Measurements from ENCODE around the gene ZNF385D.

Gene ZNF385D

DNA sequence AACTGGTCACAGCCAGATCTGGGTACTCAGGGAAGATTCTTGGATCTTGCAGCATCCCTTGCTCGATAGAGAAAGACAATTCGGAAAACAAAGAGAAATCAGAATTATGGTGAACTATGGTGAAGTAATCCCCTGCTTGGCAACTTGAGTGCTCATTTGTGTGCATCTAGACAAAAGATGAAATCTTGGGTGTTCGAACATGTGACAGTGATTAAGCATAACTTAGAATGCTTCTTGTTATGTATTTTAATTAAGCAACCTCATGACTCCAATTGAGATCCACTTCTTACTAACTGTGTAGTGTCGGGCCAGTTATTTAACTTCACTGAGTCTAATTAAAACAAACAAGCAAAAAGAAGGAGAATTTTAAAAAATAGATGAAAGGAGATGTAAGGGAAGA is 56.5 kb downstream of the ZNF385D start:
- Histone ChIP-seq H4K91ac (ENCODE audit: low read depth, low read length) (no peak overlapping the region), H3K27me3 (ENCODE audit: insufficient read depth, low read length) (no peaks in the 10 kb centered on the region), H2AK5ac (ENCODE audit: low read length) (no peak overlapping the region), H3K9ac (ENCODE audit: low read length) (no peak overlapping the region), H3K9me3 (ENCODE audit: insufficient read depth, low read depth, low read length) (no peaks in the 10 kb centered on the region), H3K4me3 (ENCODE audit: low read depth, low read length) (no peak overlapping the region), H3K27ac (ENCODE audit: low read depth, low read length) (no peak overlapping the region), H3K23ac (ENCODE audit: low read length) (no peak overlapping the region), H3K79me1 (ENCODE audit: low read length) (no peaks in the 10 kb centered on the region), H4K12ac (ENCODE audit: low read depth, low read length) (no peak overlapping the region), H3K4ac (ENCODE audit: low read depth, low read length) (no peak overlapping the region), H3K79me2 (ENCODE audit: control insufficient read depth, insufficient read depth, low read length, poor library complexity) (no peaks in the 10 kb centered on the region), H3K36me3 (ENCODE audit: control insufficient read depth in 1 of 2, insufficient read depth in 2 of 2, low read length in 2 of 2) (no peaks in the 10 kb centered on the region), H2AFZ (ENCODE audit: insufficient read depth, low read length, poor library complexity) (no peak overlapping the region), H2BK120ac (ENCODE audit: insufficient read depth, low read length, poor library complexity) (no peak overlapping the region), H2BK12ac (ENCODE audit: low read length) (no peak overlapping the region), H2BK5ac (ENCODE audit: low read depth, low read length, poor library complexity) (no peak overlapping the region), H3K4me2 (ENCODE audit: low read length) (no peak overlapping the region), H3K14ac (ENCODE audit: low read length) (no peak overlapping the region), H3K4me1 (ENCODE audit: control insufficient read depth in 1 of 2, insufficient read depth in 2 of 2, low read length in 2 of 2) (no peaks in the 10 kb centered on the region), H3K18ac (ENCODE audit: low read length) (no peak overlapping the region), H4K8ac (ENCODE audit: low read depth, low read length) (no peak overlapping the region)
- no peak for DNase-seq
- WGBS (ENCODE audit: extremely low coverage, insufficient coverage, insufficient read length): no CpG with 5 or more reads among the region's 4 CpGs

DNA sequence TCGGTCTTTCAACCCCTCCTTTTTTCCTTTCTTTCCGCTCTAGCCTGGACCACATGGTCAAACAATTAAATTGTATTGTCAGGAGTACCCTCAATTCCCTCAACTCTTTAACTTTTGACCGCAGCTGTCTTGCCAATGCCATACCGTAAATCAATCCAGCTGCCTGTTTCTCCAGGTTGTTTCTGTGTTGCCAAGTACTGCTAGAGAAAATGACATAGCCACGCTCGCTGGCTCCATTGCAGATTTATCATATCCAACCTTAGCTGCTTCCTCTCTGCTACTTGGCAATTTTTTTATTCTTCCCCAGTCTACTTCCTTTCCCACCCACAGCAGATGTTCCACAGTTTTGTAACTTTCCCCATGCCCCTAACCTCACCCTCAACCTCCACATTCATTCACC is 60.0 kb downstream of the ZNF385D start:
- no peak overlapping the region for H4K91ac ChIP-seq (ENCODE audit: low read depth, low read length)
- no peak overlapping the region for H3K9ac ChIP-seq (ENCODE audit: low read length)
- H2AK5ac ChIP-seq (ENCODE audit: low read length): no peak overlapping the region
- H2BK12ac ChIP-seq (ENCODE audit: low read length): no peak overlapping the region
- H3K4me1 ChIP-seq (ENCODE audit: control insufficient read depth in 1 of 2, insufficient read depth in 2 of 2, low read length in 2 of 2): no peaks in the 10 kb centered on the region
- WGBS (ENCODE audit: extremely low coverage, insufficient coverage, insufficient read length): no CpG with 5 or more reads among the region's 6 CpGs
- no peak overlapping the region for H2AFZ ChIP-seq (ENCODE audit: insufficient read depth, low read length, poor library complexity)
- H4K12ac ChIP-seq (ENCODE audit: low read depth, low read length): no peak overlapping the region
- no peak overlapping the region for H3K4me3 ChIP-seq (ENCODE audit: low read depth, low read length)
- no peak overlapping the region for H3K4ac ChIP-seq (ENCODE audit: low read depth, low read length)
- H2BK120ac ChIP-seq (ENCODE audit: insufficient read depth, low read length, poor library complexity): no peak overlapping the region
- no peaks in the 10 kb centered on the region for H3K27me3 ChIP-seq (ENCODE audit: insufficient read depth, low read length)
- H3K18ac ChIP-seq (ENCODE audit: low read length): no peak overlapping the region
- no peaks in the 10 kb centered on the region for H3K9me3 ChIP-seq (ENCODE audit: insufficient read depth, low read depth, low read length)
- H2BK5ac ChIP-seq (ENCODE audit: low read depth, low read length, poor library complexity): no peak overlapping the region
- no peak overlapping the region for H3K14ac ChIP-seq (ENCODE audit: low read length)
- H3K79me2 ChIP-seq (ENCODE audit: control insufficient read depth, insufficient read depth, low read length, poor library complexity): no peaks in the 10 kb centered on the region
- H3K4me2 ChIP-seq (ENCODE audit: low read length): no peak overlapping the region
- no peak overlapping the region for H3K27ac ChIP-seq (ENCODE audit: low read depth, low read length)
- DNase-seq: no peak
- H4K8ac ChIP-seq (ENCODE audit: low read depth, low read length): no peak overlapping the region
- H3K36me3 ChIP-seq (ENCODE audit: control insufficient read depth in 1 of 2, insufficient read depth in 2 of 2, low read length in 2 of 2): no peaks in the 10 kb centered on the region
- no peak overlapping the region for H3K23ac ChIP-seq (ENCODE audit: low read length)
- no peaks in the 10 kb centered on the region for H3K79me1 ChIP-seq (ENCODE audit: low read length)

DNA sequence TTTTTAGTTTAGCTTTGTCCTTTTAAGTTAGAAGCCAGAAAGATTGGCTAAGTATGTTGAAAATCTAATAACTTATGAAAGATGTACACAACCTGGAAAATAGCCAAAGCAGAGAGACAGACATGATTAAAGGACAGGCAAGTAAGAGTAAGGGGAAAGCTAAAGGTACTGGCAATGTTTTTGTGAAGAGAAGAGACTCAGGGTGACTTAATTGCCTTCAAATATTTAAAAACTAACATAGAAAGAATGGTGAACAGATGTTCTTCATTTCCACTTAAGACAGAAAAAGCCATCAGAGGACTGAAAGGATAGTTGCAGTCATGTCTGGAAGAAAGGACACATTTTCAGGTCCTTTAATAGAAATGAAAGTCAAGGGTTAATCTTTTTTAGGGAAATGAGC is 68.8 kb downstream of the ZNF385D start:
- no peak overlapping the region for H2AK5ac ChIP-seq (ENCODE audit: low read length)
- no peak for DNase-seq
- H3K27ac ChIP-seq (ENCODE audit: low read depth, low read length): no peak overlapping the region
- H2BK12ac ChIP-seq (ENCODE audit: low read length): no peak overlapping the region
- H3K18ac ChIP-seq (ENCODE audit: low read length): no peak overlapping the region
- H3K4me3 ChIP-seq (ENCODE audit: low read depth, low read length): no peak overlapping the region
- no peak overlapping the region for H2AFZ ChIP-seq (ENCODE audit: insufficient read depth, low read length, poor library complexity)
- no peak overlapping the region for H2BK5ac ChIP-seq (ENCODE audit: low read depth, low read length, poor library complexity)
- no peak overlapping the region for H4K12ac ChIP-seq (ENCODE audit: low read depth, low read length)
- H4K91ac ChIP-seq (ENCODE audit: low read depth, low read length): no peak overlapping the region
- H3K14ac ChIP-seq (ENCODE audit: low read length): no peak overlapping the region
- no peaks in the 10 kb centered on the region for H3K9me3 ChIP-seq (ENCODE audit: insufficient read depth, low read depth, low read length)
- H3K79me1 ChIP-seq (ENCODE audit: low read length): no peaks in the 10 kb centered on the region
- H2BK120ac ChIP-seq (ENCODE audit: insufficient read depth, low read length, poor library complexity): no peak overlapping the region
- no peaks in the 10 kb centered on the region for H3K27me3 ChIP-seq (ENCODE audit: insufficient read depth, low read length)
- H3K36me3 ChIP-seq (ENCODE audit: control insufficient read depth in 1 of 2, insufficient read depth in 2 of 2, low read length in 2 of 2): no peaks in the 10 kb centered on the region
- H3K4me2 ChIP-seq (ENCODE audit: low read length): no peak overlapping the region
- H3K4me1 ChIP-seq (ENCODE audit: control insufficient read depth in 1 of 2, insufficient read depth in 2 of 2, low read length in 2 of 2): no peaks in the 10 kb centered on the region
- no peak overlapping the region for H3K23ac ChIP-seq (ENCODE audit: low read length)
- no peak overlapping the region for H4K8ac ChIP-seq (ENCODE audit: low read depth, low read length)
- no peak overlapping the region for H3K9ac ChIP-seq (ENCODE audit: low read length)
- no peaks in the 10 kb centered on the region for H3K79me2 ChIP-seq (ENCODE audit: control insufficient read depth, insufficient read depth, low read length, poor library complexity)
- no peak overlapping the region for H3K4ac ChIP-seq (ENCODE audit: low read depth, low read length)

DNA sequence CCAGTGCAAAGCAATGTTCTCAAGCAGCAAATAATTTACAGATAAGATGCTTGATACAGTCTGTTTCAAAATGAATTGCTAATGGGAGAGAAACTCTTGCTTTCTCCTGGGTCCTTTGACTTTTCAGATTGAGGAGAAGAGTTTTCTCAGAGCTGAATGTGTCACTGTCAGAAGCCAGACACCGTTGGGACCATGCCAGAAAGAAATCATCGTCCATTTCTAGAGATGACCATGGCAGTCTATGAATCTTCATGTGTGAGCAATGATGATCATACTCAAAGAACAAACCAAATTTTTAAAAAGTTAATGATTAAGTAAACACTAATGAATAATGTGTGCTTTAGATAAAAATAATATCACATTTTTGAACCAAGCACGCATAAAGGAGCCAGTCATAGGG is 77.6 kb downstream of the ZNF385D start:
- Histone ChIP-seq H3K18ac (ENCODE audit: low read length) (no peak overlapping the region), H3K79me1 (ENCODE audit: low read length) (no peaks in the 10 kb centered on the region), H3K27ac (ENCODE audit: low read depth, low read length) (no peak overlapping the region), H3K79me2 (ENCODE audit: control insufficient read depth, insufficient read depth, low read length, poor library complexity) (no peaks in the 10 kb centered on the region), H2AFZ (ENCODE audit: insufficient read depth, low read length, poor library complexity) (no peak overlapping the region), H3K27me3 (ENCODE audit: insufficient read depth, low read length) (no peaks in the 10 kb centered on the region), H3K14ac (ENCODE audit: low read length) (no peak overlapping the region), H2BK120ac (ENCODE audit: insufficient read depth, low read length, poor library complexity) (no peak overlapping the region), H3K36me3 (ENCODE audit: control insufficient read depth in 1 of 2, insufficient read depth in 2 of 2, low read length in 2 of 2) (no peaks in the 10 kb centered on the region), H4K91ac (ENCODE audit: low read depth, low read length) (no peak overlapping the region), H3K9ac (ENCODE audit: low read length) (no peak overlapping the region), H2AK5ac (ENCODE audit: low read length) (no peak overlapping the region), H3K4ac (ENCODE audit: low read depth, low read length) (no peak overlapping the region), H3K4me3 (ENCODE audit: low read depth, low read length) (no peak overlapping the region), H3K4me2 (ENCODE audit: low read length) (no peak overlapping the region), H4K8ac (ENCODE audit: low read depth, low read length) (no peak overlapping the region), H3K4me1 (ENCODE audit: control insufficient read depth in 1 of 2, insufficient read depth in 2 of 2, low read length in 2 of 2) (no peaks in the 10 kb centered on the region), H3K9me3 (ENCODE audit: insufficient read depth, low read depth, low read length) (no peaks in the 10 kb centered on the region), H2BK5ac (ENCODE audit: low read depth, low read length, poor library complexity) (no peak overlapping the region), H4K12ac (ENCODE audit: low read depth, low read length) (no peak overlapping the region), H3K23ac (ENCODE audit: low read length) (no peak overlapping the region), H2BK12ac (ENCODE audit: low read length) (no peak overlapping the region)
- no CpG with 5 or more reads among the region's 3 CpGs for WGBS (ENCODE audit: extremely low coverage, insufficient coverage, insufficient read length)
- DNase-seq: no peak

DNA sequence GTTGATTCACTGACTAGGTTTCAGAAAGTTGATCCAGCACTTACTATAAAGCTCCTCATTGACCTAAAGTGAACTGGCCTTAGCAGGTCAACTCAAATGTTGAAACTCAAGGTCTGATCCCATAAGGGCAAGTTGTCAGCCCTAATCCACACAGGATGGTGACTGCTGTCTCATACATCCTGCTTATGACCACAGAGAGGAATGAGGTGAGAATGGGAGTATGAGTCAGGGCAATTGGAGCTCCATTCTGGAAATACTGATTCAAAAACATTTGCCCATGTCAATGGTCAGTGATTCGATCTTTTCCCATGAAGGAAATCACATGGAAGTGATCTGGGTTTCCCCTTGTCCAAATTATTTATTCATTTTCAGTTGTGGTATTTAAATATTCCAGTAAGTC is 78.7 kb downstream of the ZNF385D start:
- Histone ChIP-seq H3K9ac (ENCODE audit: low read length) (no peak overlapping the region), H3K36me3 (ENCODE audit: control insufficient read depth in 1 of 2, insufficient read depth in 2 of 2, low read length in 2 of 2) (no peaks in the 10 kb centered on the region), H3K79me2 (ENCODE audit: control insufficient read depth, insufficient read depth, low read length, poor library complexity) (no peaks in the 10 kb centered on the region), H4K91ac (ENCODE audit: low read depth, low read length) (no peak overlapping the region), H3K9me3 (ENCODE audit: insufficient read depth, low read depth, low read length) (no peaks in the 10 kb centered on the region), H3K27me3 (ENCODE audit: insufficient read depth, low read length) (no peaks in the 10 kb centered on the region), H4K8ac (ENCODE audit: low read depth, low read length) (no peak overlapping the region), H3K4ac (ENCODE audit: low read depth, low read length) (no peak overlapping the region), H3K79me1 (ENCODE audit: low read length) (no peaks in the 10 kb centered on the region), H4K12ac (ENCODE audit: low read depth, low read length) (no peak overlapping the region), H2AK5ac (ENCODE audit: low read length) (no peak overlapping the region), H2BK12ac (ENCODE audit: low read length) (no peak overlapping the region), H3K18ac (ENCODE audit: low read length) (no peak overlapping the region), H2AFZ (ENCODE audit: insufficient read depth, low read length, poor library complexity) (no peak overlapping the region), H3K4me2 (ENCODE audit: low read length) (no peak overlapping the region), H3K14ac (ENCODE audit: low read length) (no peak overlapping the region), H2BK120ac (ENCODE audit: insufficient read depth, low read length, poor library complexity) (no peak overlapping the region), H2BK5ac (ENCODE audit: low read depth, low read length, poor library complexity) (no peak overlapping the region), H3K23ac (ENCODE audit: low read length) (no peak overlapping the region), H3K4me1 (ENCODE audit: control insufficient read depth in 1 of 2, insufficient read depth in 2 of 2, low read length in 2 of 2) (no peaks in the 10 kb centered on the region), H3K27ac (ENCODE audit: low read depth, low read length) (no peak overlapping the region), H3K4me3 (ENCODE audit: low read depth, low read length) (no peak overlapping the region)
- no peak for DNase-seq
- no CpG with 5 or more reads among the region's 1 CpG for WGBS (ENCODE audit: extremely low coverage, insufficient coverage, insufficient read length)
